Muscle layer of duodenum (tissue), 2 donors: ENCODE results near the gene ADCY7.

ENCODE experiments used
- H3K27ac ChIP-seq: one replicate; pipeline ENCODE4 v1.7.0; 2013; ENCODE audit warnings: mild to moderate bottlenecking, low read length
- H3K27me3 ChIP-seq: one replicate; pipeline ENCODE4 v1.7.0; 2013; ENCODE audit warnings: low read depth, mild to moderate bottlenecking, control low read depth, low read length
- H3K36me3 ChIP-seq, 2 donors: one replicate each; pipeline ENCODE4 v1.7.0; 2013; ENCODE audit warnings: low read length in 2 of 2, control low read depth in 1 of 2, mild to moderate bottlenecking in 1 of 2; ENCODE audit not compliant: insufficient read depth in 2 of 2, control insufficient read depth in 1 of 2
- H3K4me1 ChIP-seq, 2 donors: one replicate each; pipeline ENCODE4 v1.7.0; 2013; ENCODE audit warnings: low read length in 2 of 2, mild to moderate bottlenecking in 2 of 2, control low read depth in 1 of 2, moderate library complexity in 1 of 2; ENCODE audit not compliant: insufficient read depth in 2 of 2, control insufficient read depth in 1 of 2
- H3K4me3 ChIP-seq, 2 donors: one replicate each; pipeline ENCODE4 v1.7.0; 2013; ENCODE audit warnings: low read length in 2 of 2, low read depth in 1 of 2, mild to moderate bottlenecking in 1 of 2
- H3K9me3 ChIP-seq, 2 donors: one replicate each; pipeline ENCODE4 v1.7.0; 2013; ENCODE audit warnings: low read length in 2 of 2, control low read depth in 1 of 2, mild to moderate bottlenecking in 1 of 2; ENCODE audit not compliant: control insufficient read depth in 1 of 2
- donor health status: healthy.

Gene ADCY7

GRCh38 chr16:50270510-50271147 is 4.3 kb downstream of the ADCY7 start:
- Histone ChIP-seq H3K27me3 (no peaks in the 10 kb centered on the region), H3K27ac (no peak overlapping the region), H3K4me1 (peaks cover 0 to 15% of the 10 kb centered on the region in 2 donors), H3K9me3 (no peaks in the 10 kb centered on the region), H3K36me3 (no peaks in the 10 kb centered on the region), H3K4me3 (no peak overlapping the region)

GRCh38 chr16:50271148-50272041 is 5.0 kb downstream of the ADCY7 start:
- no peaks in the 10 kb centered on the region for H3K27me3 ChIP-seq
- H3K4me1 ChIP-seq = peaks cover 0 to 14% of the 10 kb centered on the region in 2 donors
- no peaks in the 10 kb centered on the region for H3K36me3 ChIP-seq
- no peak overlapping the region for H3K27ac ChIP-seq
- H3K4me3 ChIP-seq = no peak overlapping the region
- no peaks in the 10 kb centered on the region for H3K9me3 ChIP-seq

- H3K4me1 ChIP-seq = peaks cover 0 to 11% of the 10 kb centered on the region in 2 donors
- no peaks in the 10 kb centered on the region for H3K27me3 ChIP-seq
- H3K9me3 ChIP-seq = no peaks in the 10 kb centered on the region
- no peak overlapping the region for H3K27ac ChIP-seq
- H3K4me3 ChIP-seq = no peak overlapping the region
- no peaks in the 10 kb centered on the region for H3K36me3 ChIP-seq
Measured at GRCh38 chr16:50272111-50272571, 5.8 kb downstream of the ADCY7 start.

- peaks cover 0 to 4% of the 10 kb centered on the region in 2 donors for H3K4me1 ChIP-seq
- H3K36me3 ChIP-seq = no peaks in the 10 kb centered on the region
- no peak overlapping the region for H3K27ac ChIP-seq
- no peak overlapping the region for H3K4me3 ChIP-seq
- H3K9me3 ChIP-seq = no peaks in the 10 kb centered on the region
- no peaks in the 10 kb centered on the region for H3K27me3 ChIP-seq
Measured at GRCh38 chr16:50272687-50273381, 6.5 kb downstream of the ADCY7 start.

GRCh38 chr16:50273382-50273690 is 7.0 kb downstream of the ADCY7 start:
- Histone ChIP-seq H3K36me3 (no peaks in the 10 kb centered on the region), H3K27me3 (no peaks in the 10 kb centered on the region), H3K9me3 (no peaks in the 10 kb centered on the region), H3K4me1 (peaks cover 0 to 4% of the 10 kb centered on the region in 2 donors), H3K4me3 (no peak overlapping the region), H3K27ac (no peak overlapping the region)

GRCh38 chr16:50273888-50274325 is 7.6 kb downstream of the ADCY7 start:
- Histone ChIP-seq H3K27ac (no peak overlapping the region), H3K9me3 (no peaks in the 10 kb centered on the region), H3K4me1 (peaks cover 0 to 4% of the 10 kb centered on the region in 2 donors), H3K4me3 (peak overlapping the region; percentile 6 to 21), H3K36me3 (no peaks in the 10 kb centered on the region), H3K27me3 (no peaks in the 10 kb centered on the region)

- Histone ChIP-seq H3K36me3 (no peaks in the 10 kb centered on the region), H3K9me3 (no peaks in the 10 kb centered on the region), H3K27me3 (no peaks in the 10 kb centered on the region), H3K27ac (peak overlapping the region; percentile 75), H3K4me1 (peaks cover 0 to 6% of the 10 kb centered on the region in 2 donors), H3K4me3 (peak overlapping the region; percentile 6 to 46)
Measured at GRCh38 chr16:50274326-50275097, 8.2 kb downstream of the ADCY7 start.

- H3K27me3 ChIP-seq = no peaks in the 10 kb centered on the region
- H3K27ac ChIP-seq = peak overlapping the region; percentile 75
- H3K36me3 ChIP-seq = no peaks in the 10 kb centered on the region
- H3K4me1 ChIP-seq = peaks cover 0 to 7% of the 10 kb centered on the region in 2 donors
- peak overlapping the region; percentile 6 to 46 for H3K4me3 ChIP-seq
- H3K9me3 ChIP-seq = no peaks in the 10 kb centered on the region
Measured at GRCh38 chr16:50275098-50275415, 8.7 kb downstream of the ADCY7 start.

GRCh38 chr16:50275428-50276325 is 9.3 kb downstream of the ADCY7 start:
- Histone ChIP-seq H3K4me1 (peaks cover 0 to 7% of the 10 kb centered on the region in 2 donors), H3K27me3 (no peaks in the 10 kb centered on the region), H3K9me3 (no peaks in the 10 kb centered on the region), H3K36me3 (no peaks in the 10 kb centered on the region), H3K27ac (no peak overlapping the region), H3K4me3 (peak overlapping the region in 1 of 2 donors; percentile 6)

GRCh38 chr16:50276326-50276640 is 9.9 kb downstream of the ADCY7 start:
- Histone ChIP-seq H3K27me3 (no peaks in the 10 kb centered on the region), H3K27ac (no peak overlapping the region), H3K4me3 (no peak overlapping the region), H3K9me3 (no peaks in the 10 kb centered on the region), H3K4me1 (peaks cover 0 to 12% of the 10 kb centered on the region in 2 donors), H3K36me3 (no peaks in the 10 kb centered on the region)
